B cell (primary cell): ENCODE results near the gene CIC. TPM values are rescaled to one million over a fixed set of nuclear protein-coding genes. Genes with fewer than 3 reads are reported as not detected.
"Not testable (repeated sequence)": the region's sequence is repeated elsewhere in the genome, so short reads cannot be mapped to it uniquely, and the experiment has no call there.

ENCODE experiments used
- ATAC-seq: fragments of 200-7000 bp; cut with Tn5 transposase; one replicate; pipeline ENCODE4 v1.10.0; 2021; ENCODE audit warnings: low read depth, mild to moderate bottlenecking, moderate number of reproducible peaks, moderate library complexity
- CTCF ChIA-PET: fragments of 350-600 bp; sonication (Branson Sonifier 250); formaldehyde crosslinking; loops from one replicate; lab custom pipeline; 2021; ENCODE audit warnings: antibody characterized with exemption, inconsistent platforms; lab: Charles Lee
- POLR2A ChIA-PET: fragments of 350-600 bp; sonication (Branson Sonifier 250); formaldehyde crosslinking; loops from one replicate; lab custom pipeline; 2021; ENCODE audit warnings: antibody characterized with exemption; lab: Charles Lee
- DNase-seq: peaks from one replicate; pipeline ENCODE4 v3.0.0; 2013
- H2AFZ ChIP-seq: 2 replicates; pipeline ENCODE4 v1.6.1; 2012; ENCODE audit warnings: mild to moderate bottlenecking, low read depth, low read length; ENCODE audit not compliant: insufficient read depth, poor library complexity, severe bottlenecking
- H3K27ac ChIP-seq, 2 donors: 1 replicate in 1 of 2; 2 replicates in 1 of 2; pipeline ENCODE4 v1.5.1; 2012 to 2013; ENCODE audit warnings: low read length in 2 of 2, mild to moderate bottlenecking in 2 of 2, moderate library complexity in 1 of 2
- H3K27me3 ChIP-seq, 4 experiments: fragments of 200-600 bp in 1 of 4; sonication (generic) in 1 of 4; replicated peaks in 1 of 4; 1 replicate in 2 of 4; 2 replicates in 2 of 4; pipeline versions ENCODE4 v1.6.1 to v1.7.0; 2013 to 2016; ENCODE audit warnings: low read length in 3 of 4, mild to moderate bottlenecking in 2 of 4, mixed read lengths in 1 of 4, moderate library complexity in 1 of 4; ENCODE audit not compliant: insufficient read depth in 4 of 4, control insufficient read depth in 3 of 4; ENCODE audit errors: control extremely low read depth in 1 of 4
- H3K36me3 ChIP-seq, 2 experiments: replicated peaks in 1 of 2; 1 replicate in 1 of 2; 2 replicates in 1 of 2; pipeline versions ENCODE4 v1.6.1 to v1.7.1; 2013; ENCODE audit warnings: low read length in 1 of 2; ENCODE audit not compliant: insufficient read depth in 2 of 2, control insufficient read depth in 1 of 2; ENCODE audit errors: control extremely low read depth in 1 of 2, extremely low read depth in 1 of 2
- H3K4me1 ChIP-seq, 2 donors: fragments of 200-600 bp in 1 of 2; sonication (generic) in 1 of 2; 1 replicate in 1 of 2; 2 replicates in 1 of 2; pipeline versions ENCODE4 v1.5.1 to v1.6.1; 2013 to 2017; ENCODE audit warnings: low read length in 2 of 2; ENCODE audit not compliant: control insufficient read depth in 2 of 2, insufficient read depth in 2 of 2
- H3K4me2 ChIP-seq: replicated peaks from 2 replicates; pipeline ENCODE3; 2012; ENCODE audit warnings: mild to moderate bottlenecking, low read depth, low read length; ENCODE audit not compliant: poor library complexity, severe bottlenecking
- H3K4me3 ChIP-seq, 5 experiments: fragments of 200-600 bp in 1 of 5; sonication (generic) in 1 of 5; 1 replicate in 3 of 5; 2 replicates in 2 of 5; pipeline versions ENCODE4 v1.5.1 to v1.7.0; 2011 to 2016; ENCODE audit warnings: low read length in 4 of 5, mild to moderate bottlenecking in 4 of 5, low read depth in 2 of 5, control low read depth in 1 of 5, moderate library complexity in 1 of 5; ENCODE audit not compliant: insufficient read depth in 1 of 5; ENCODE audit errors: control extremely low read depth in 1 of 5, extremely low read depth in 1 of 5
- H3K79me2 ChIP-seq: fragments of 200-600 bp; sonication (generic); one replicate; pipeline ENCODE4 v1.6.0; 2016; ENCODE audit warnings: low read length; ENCODE audit not compliant: control insufficient read depth, insufficient read depth
- H3K9ac ChIP-seq: fragments of 200-600 bp; sonication (generic); 2 replicates; pipeline ENCODE4 v1.6.1; 2017; ENCODE audit warnings: mild to moderate bottlenecking, low read length, moderate library complexity
- H3K9me3 ChIP-seq, 3 donors: one replicate each; pipeline versions ENCODE4 v1.6.1 to v1.7.1; 2013; ENCODE audit warnings: low read length in 2 of 3; ENCODE audit not compliant: control insufficient read depth in 2 of 3, insufficient read depth in 1 of 3; ENCODE audit errors: control extremely low read depth in 1 of 3
- H4K20me1 ChIP-seq: 2 replicates; pipeline ENCODE4 v1.6.0; 2012; ENCODE audit warnings: mild to moderate bottlenecking, low read length; ENCODE audit not compliant: insufficient read depth, control insufficient read depth, poor library complexity, severe bottlenecking
- H3K27ac Mint-ChIP-seq: one replicate; pipeline ENCODE4 v1.8.0; 2021; ENCODE audit warnings: mixed read lengths
- H3K27me3 Mint-ChIP-seq: one replicate; pipeline ENCODE4 v1.8.0; 2021; ENCODE audit warnings: mixed read lengths
- H3K4me1 Mint-ChIP-seq: one replicate; pipeline ENCODE4 v1.8.0; 2021; ENCODE audit warnings: mixed read lengths
- H3K4me3 Mint-ChIP-seq: one replicate; pipeline ENCODE4 v1.8.0; 2021; ENCODE audit warnings: mixed read lengths
- H3K9me3 Mint-ChIP-seq: one replicate; pipeline ENCODE4 v1.8.0; 2022; ENCODE audit warnings: mixed read lengths; ENCODE audit not compliant: insufficient read depth
- CTCF ChIP-seq: fragments of 200-600 bp; IDR thresholded peaks from one replicate; pipeline ENCODE4 v1.8.0; 2022; ENCODE audit warnings: antibody characterized with exemption, mild to moderate bottlenecking
- EZH2 ChIP-seq: IDR thresholded peaks from 2 replicates; pipeline ENCODE4 v1.6.1; 2012; ENCODE audit warnings: borderline replicate concordance, low read depth, mild to moderate bottlenecking, moderate library complexity, low read length; ENCODE audit not compliant: insufficient read depth, poor library complexity, severe bottlenecking
- WGBS: methylation state at CpG from one replicate; pipeline ENCODE4 v1.1.5; 2013; ENCODE audit warnings: missing lambda C conversion rate; ENCODE audit not compliant: insufficient coverage; 5-methylcytosine and 5-hydroxymethylcytosine counted together
- intact Hi-C: fragments of 100-400 bp; cut with micrococcal nuclease; formaldehyde crosslinking; loops from one replicate; pipeline ENCODE4 v1.10.0; 2022
- polyA plus RNA-seq: library from polyadenylated mRNA; depleted of rRNA; stranded (reverse); fragments of >200 nt; gene quantifications from 2 replicates; pipeline ENCODE4 v1.2.3, GENCODE V29; 2012
- total RNA-seq, 2 donors: library from RNA; stranded (reverse); fragments of 120-200 nt in 1 of 2; gene quantifications; 1 replicate in 1 of 2; 2 replicates in 1 of 2; pipeline versions ENCODE4 v1.2.3 to v1.2.4, GENCODE V29; 2013 to 2022

CIC gene
- total and polyA plus RNA-seq, 2 donors (not counting 1 experiment from before 2014, with no cell fraction given) = 75.7 to 119 TPM

GRCh38 chr19:42255766-42256745 is 13.0 kb upstream of the CIC start:
- DNase-seq (peak; percentile 56), ATAC-seq (no peak)
- Mint-ChIP-seq H3K9me3 (no peaks in the 10 kb centered on the region), H3K4me1 (peaks cover 24% of the 10 kb centered on the region), H3K27me3 (no peaks in the 10 kb centered on the region), H3K27ac (peak overlapping the region; percentile 67), H3K4me3 (peak overlapping the region; percentile 85)
- ChIA-PET CTCF (interaction anchor here (1.4 to 1.7 kb wide), 3 partner anchors 11 to 24 kb away, joined by 4 to 5 read pairs (median 5); no protein-coding TSS in a partner anchor), POLR2A (interaction anchor here (0.7 kb wide), 1 partner anchor 27 kb away, joined by 3 read pairs; no protein-coding TSS in a partner anchor)
- Histone ChIP-seq H3K9me3 (no peaks in the 10 kb centered on the region), H4K20me1 (peaks cover 16% of the 10 kb centered on the region), H3K27ac (peak overlapping the region in 1 of 2 donors; percentile 60), H3K4me1 (peaks cover 23 to 34% of the 10 kb centered on the region in 2 donors), H3K4me2 (peak overlapping the region; percentile 99), H3K79me2 (peaks cover 30% of the 10 kb centered on the region), H3K36me3 (no peaks in the 10 kb centered on the region), H2AFZ (peak overlapping the region; percentile 93), H3K27me3 (peaks cover 0 to 4% (median 0%) of the 10 kb centered on the region in 4 experiments), H3K9ac (peak overlapping the region; percentile 95), H3K4me3 (peak overlapping the region; percentile 36 to 100 (median 97))
- WGBS = 14% methylated on average over 35 of the region's 38 CpGs
- TF ChIP-seq CTCF (no peak), EZH2 (no peak)
- intact Hi-C loops = loop anchor here (1.0 kb wide), 3 partner anchors 12 to 39 kb away; partner anchors contain the start of gene DEDD2

GRCh38 chr19:42257842-42258241 is 11.2 kb upstream of the CIC start:
- DNase-seq, H3K27me3 ChIP-seq, H2AFZ ChIP-seq, H3K4me3 ChIP-seq, H3K27ac ChIP-seq, H3K9ac ChIP-seq, H3K27ac Mint-ChIP-seq, H3K9me3 ChIP-seq, H3K27me3 Mint-ChIP-seq, intact Hi-C loops, H3K4me2 ChIP-seq, H3K9me3 Mint-ChIP-seq, H3K4me3 Mint-ChIP-seq, H3K4me1 Mint-ChIP-seq, H3K36me3 ChIP-seq, ATAC-seq: not testable (repeated sequence)
- 100% methylated on average over 1 of the region's 3 CpGs for WGBS
- peaks cover 10% of the 10 kb centered on the region for H4K20me1 ChIP-seq
- H3K4me1 ChIP-seq = peaks cover 11 to 18% of the 10 kb centered on the region in 2 donors
- ChIA-PET CTCF (interaction anchor here (1.1 to 2.0 kb wide), 3 partner anchors 11 to 38 kb away, joined by 4 to 6 read pairs (median 4); no protein-coding TSS in a partner anchor), POLR2A (interaction anchor here (0.7 to 1.0 kb wide), 4 partner anchors 11 to 45 kb away, joined by 4 to 6 read pairs (median 4); partner anchors contain the start of gene PAFAH1B3)
- peaks cover 18% of the 10 kb centered on the region for H3K79me2 ChIP-seq
